HepG2 (cell line): ENCODE data around the gene BICDL2. TPM values are rescaled to one million over a fixed set of nuclear protein-coding genes. Genes with fewer than 3 reads are reported as not detected.

Experiments
- HNRNPL ChIP-seq: fragments of 200-400 bp; formaldehyde crosslinking; IDR thresholded peaks from 2 replicates; pipeline ENCODE4 v1.6.1; 2017; ENCODE audit warnings: mild to moderate bottlenecking, low read depth, low read length
- HOXA3 ChIP-seq: sonication (generic); formaldehyde crosslinking; IDR thresholded peaks from 2 replicates; pipeline ENCODE4 v1.5.0; 2020; ENCODE audit warnings: missing genetic modification reagents
- MIXL1 ChIP-seq: IDR thresholded peaks from 2 replicates; pipeline ENCODE4 v1.6.1; 2016
- NCOA5 ChIP-seq: sonication (generic); formaldehyde crosslinking; IDR thresholded peaks from 2 replicates; pipeline ENCODE4 v1.4.0; 2020; ENCODE audit warnings: missing genetic modification reagents
- PHF21A ChIP-seq: sonication (generic); formaldehyde crosslinking; IDR thresholded peaks from 2 replicates; pipeline ENCODE4 v1.5.0; 2020; ENCODE audit warnings: mild to moderate bottlenecking, missing genetic modification reagents
- RXRA ChIP-seq: sonication (generic); formaldehyde crosslinking; IDR thresholded peaks from 2 replicates; pipeline ENCODE4 v1.5.1; 2020; ENCODE audit warnings: missing genetic modification reagents
- SCMH1 ChIP-seq: sonication (generic); formaldehyde crosslinking; IDR thresholded peaks from 2 replicates; pipeline ENCODE4 v1.9.0; 2021; ENCODE audit warnings: missing genetic modification reagents, mild to moderate bottlenecking, borderline replicate concordance
- ZNF264 ChIP-seq: sonication (generic); formaldehyde crosslinking; IDR thresholded peaks from 2 replicates; pipeline ENCODE4 v1.4.0; 2020; ENCODE audit warnings: missing genetic modification reagents
- ZNF317 ChIP-seq: sonication (generic); formaldehyde crosslinking; IDR thresholded peaks from 2 replicates; pipeline ENCODE4 v1.5.0; 2020; ENCODE audit warnings: mild to moderate bottlenecking, missing genetic modification reagents
- ZNF350 ChIP-seq: sonication (generic); formaldehyde crosslinking; IDR thresholded peaks from 2 replicates; pipeline ENCODE4 v1.4.0; 2020; ENCODE audit warnings: mild to moderate bottlenecking, low read depth, missing genetic modification reagents, borderline replicate concordance
- ZNF543 ChIP-seq: sonication (generic); formaldehyde crosslinking; IDR thresholded peaks from 2 replicates; pipeline ENCODE4 v1.4.0; 2020; ENCODE audit warnings: mild to moderate bottlenecking, missing genetic modification reagents
- polyA plus RNA-seq, 8 experiments: library from polyadenylated mRNA; depleted of rRNA in 3 of 8; stranded (reverse) in 7 of 8; unstranded in 1 of 8; fragments of >200 nt; fragmentation: Illumina TruSeq in 4 of 8; extraction: Trizol in 4 of 8; gene quantifications; 2 replicates each; pipeline versions ENCODE4 v1.2.1 to v1.2.3, GENCODE V29; 2011 to 2016; ENCODE audit warnings: low read depth in 4 of 8, missing spikeins in 1 of 8, mixed read lengths in 1 of 8; ENCODE audit not compliant: insufficient read depth in 1 of 8
- total RNA-seq, 5 experiments: library from RNA; depleted of rRNA; stranded (reverse); fragments of >200 nt; fragmentation: Illumina TruSeq; extraction: Trizol; gene quantifications; 2 replicates each; pipeline ENCODE4 v1.2.3, GENCODE V29; 2016; ENCODE audit warnings: low read depth in 1 of 5
- TF ChIP-seq, protein P1 (sequence below), 2 experiments: sonication (generic) in 1 of 2; formaldehyde crosslinking in 1 of 2; IDR thresholded peaks; 2 replicates each; pipeline versions ENCODE4 v1.4.0 to v1.6.1; 2018 to 2020; ENCODE audit warnings: missing genetic modification reagents in 2 of 2, borderline replicate concordance in 1 of 2, low read depth in 1 of 2, mild to moderate bottlenecking in 1 of 2, missing biosample characterization in 1 of 2
- TF ChIP-seq, protein P2 (sequence below): sonication (generic); formaldehyde crosslinking; IDR thresholded peaks from 2 replicates; pipeline ENCODE4 v1.9.0; 2022; ENCODE audit warnings: missing genetic modification reagents, mild to moderate bottlenecking, borderline replicate concordance
- TF ChIP-seq, protein P3 (sequence below): IDR thresholded peaks from 2 replicates; pipeline ENCODE4 v1.6.1; 2018; ENCODE audit warnings: missing genetic modification reagents, mild to moderate bottlenecking, missing compliant biosample characterization
- TF ChIP-seq, protein P4 (sequence below): sonication (generic); formaldehyde crosslinking; IDR thresholded peaks from 2 replicates; pipeline ENCODE4 v1.4.0; 2020; ENCODE audit warnings: missing genetic modification reagents
- TF ChIP-seq, protein P5 (sequence below): sonication (generic); formaldehyde crosslinking; IDR thresholded peaks from 2 replicates; pipeline ENCODE4 v1.4.0; 2020; ENCODE audit warnings: missing genetic modification reagents
- TF ChIP-seq, protein P6 (sequence below): sonication (generic); formaldehyde crosslinking; IDR thresholded peaks from 2 replicates; pipeline ENCODE4 v1.4.0; 2020; ENCODE audit warnings: missing genetic modification reagents, borderline replicate concordance

BICDL2 gene
- total and polyA plus RNA-seq, 2 of the 13 experiments (the other 11 are each of a cell fraction or from before 2014, with no cell fraction given) = 0.12 TPM; not detected in 1

DNA sequence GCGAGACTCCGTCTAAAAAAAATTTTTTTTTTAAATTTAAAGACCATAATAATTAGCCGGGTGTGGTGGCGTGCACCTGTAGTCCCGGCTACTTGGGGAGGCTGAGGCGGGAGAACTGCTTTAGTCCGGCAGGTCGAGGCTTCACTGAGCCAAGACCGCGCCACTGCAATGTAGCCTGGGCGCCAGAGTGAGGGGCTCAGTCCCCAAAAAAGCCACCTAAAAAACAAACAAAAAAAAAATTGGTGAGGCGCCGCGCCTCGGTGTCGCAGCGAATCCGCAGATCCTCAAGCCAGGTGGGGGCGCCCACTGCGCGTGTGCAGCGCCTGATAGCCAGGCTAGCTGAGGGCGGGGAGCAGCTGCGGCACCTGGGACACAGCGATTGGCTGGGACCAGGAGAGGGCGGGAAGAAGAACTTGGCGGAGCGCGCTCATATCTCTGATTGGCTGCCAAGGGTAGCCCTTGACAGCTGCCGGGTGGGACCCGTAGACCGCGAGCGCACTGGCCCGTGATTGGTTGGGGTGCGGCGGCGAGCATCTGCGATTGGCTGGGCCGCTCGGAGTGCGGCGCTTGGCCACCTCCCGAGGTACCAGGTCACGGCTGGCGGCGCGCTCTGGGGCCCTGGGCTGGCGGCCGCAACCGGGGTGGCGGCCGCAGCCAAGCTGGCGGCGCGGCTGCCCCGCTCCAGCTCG, 33.0 kb downstream of the BICDL2 start (continued):
- TF ChIP-seq, protein P1, sequence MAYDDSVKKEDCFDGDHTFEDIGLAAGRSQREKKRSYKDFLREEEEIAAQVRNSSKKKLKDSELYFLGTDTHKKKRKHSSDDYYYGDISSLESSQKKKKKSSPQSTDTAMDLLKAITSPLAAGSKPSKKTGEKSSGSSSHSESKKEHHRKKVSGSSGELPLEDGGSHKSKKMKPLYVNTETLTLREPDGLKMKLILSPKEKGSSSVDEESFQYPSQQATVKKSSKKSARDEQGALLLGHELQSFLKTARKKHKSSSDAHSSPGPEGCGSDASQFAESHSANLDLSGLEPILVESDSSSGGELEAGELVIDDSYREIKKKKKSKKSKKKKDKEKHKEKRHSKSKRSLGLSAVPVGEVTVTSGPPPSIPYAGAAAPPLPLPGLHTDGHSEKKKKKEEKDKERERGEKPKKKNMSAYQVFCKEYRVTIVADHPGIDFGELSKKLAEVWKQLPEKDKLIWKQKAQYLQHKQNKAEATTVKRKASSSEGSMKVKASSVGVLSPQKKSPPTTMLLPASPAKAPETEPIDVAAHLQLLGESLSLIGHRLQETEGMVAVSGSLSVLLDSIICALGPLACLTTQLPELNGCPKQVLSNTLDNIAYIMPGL (CRISPR knock-in tag; IDR thresholded peaks at IDR 0.05; ENCODE audit: borderline replicate concordance in 1 of 2, low read depth in 1 of 2) = peak; percentile 69 to 86; a peak in 2 of 4 replicates
- TF ChIP-seq SCMH1 (no peak), HNRNPL (0 out of 2 replicates have a peak, but pooled peaks have one; percentile 50), HOXA3 (CRISPR knock-in tag) (peak; percentile 48; the same call in 1 of the 2 replicates), NCOA5 (no peak), ZNF317 (no peak), PHF21A (CRISPR knock-in tag) (peak; percentile 100), RXRA (peak; percentile 58; the same call in 1 of the 2 replicates), ZNF350 (CRISPR knock-in tag) (peak; percentile 62; the same call in 1 of the 2 replicates), ZNF543 (CRISPR knock-in tag) (0 out of 2 replicates have a peak, but pooled peaks have one; percentile 31), ZNF264 (CRISPR knock-in tag) (0 out of 2 replicates have a peak, but pooled peaks have one; percentile 38), MIXL1 (CRISPR knock-in tag) (peak; percentile 38; the same call in 1 of the 2 replicates)
- TF ChIP-seq, protein P2, sequence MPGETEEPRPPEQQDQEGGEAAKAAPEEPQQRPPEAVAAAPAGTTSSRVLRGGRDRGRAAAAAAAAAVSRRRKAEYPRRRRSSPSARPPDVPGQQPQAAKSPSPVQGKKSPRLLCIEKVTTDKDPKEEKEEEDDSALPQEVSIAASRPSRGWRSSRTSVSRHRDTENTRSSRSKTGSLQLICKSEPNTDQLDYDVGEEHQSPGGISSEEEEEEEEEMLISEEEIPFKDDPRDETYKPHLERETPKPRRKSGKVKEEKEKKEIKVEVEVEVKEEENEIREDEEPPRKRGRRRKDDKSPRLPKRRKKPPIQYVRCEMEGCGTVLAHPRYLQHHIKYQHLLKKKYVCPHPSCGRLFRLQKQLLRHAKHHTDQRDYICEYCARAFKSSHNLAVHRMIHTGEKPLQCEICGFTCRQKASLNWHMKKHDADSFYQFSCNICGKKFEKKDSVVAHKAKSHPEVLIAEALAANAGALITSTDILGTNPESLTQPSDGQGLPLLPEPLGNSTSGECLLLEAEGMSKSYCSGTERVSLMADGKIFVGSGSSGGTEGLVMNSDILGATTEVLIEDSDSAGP (CRISPR knock-in tag) = peak; percentile 53; the same call in 1 of the 2 replicates
- TF ChIP-seq, protein P3, sequence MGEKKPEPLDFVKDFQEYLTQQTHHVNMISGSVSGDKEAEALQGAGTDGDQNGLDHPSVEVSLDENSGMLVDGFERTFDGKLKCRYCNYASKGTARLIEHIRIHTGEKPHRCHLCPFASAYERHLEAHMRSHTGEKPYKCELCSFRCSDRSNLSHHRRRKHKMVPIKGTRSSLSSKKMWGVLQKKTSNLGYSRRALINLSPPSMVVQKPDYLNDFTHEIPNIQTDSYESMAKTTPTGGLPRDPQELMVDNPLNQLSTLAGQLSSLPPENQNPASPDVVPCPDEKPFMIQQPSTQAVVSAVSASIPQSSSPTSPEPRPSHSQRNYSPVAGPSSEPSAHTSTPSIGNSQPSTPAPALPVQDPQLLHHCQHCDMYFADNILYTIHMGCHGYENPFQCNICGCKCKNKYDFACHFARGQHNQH (CRISPR knock-in tag) = peak; percentile 68; the same call in 1 of the 2 replicates
- TF ChIP-seq, protein P4, sequence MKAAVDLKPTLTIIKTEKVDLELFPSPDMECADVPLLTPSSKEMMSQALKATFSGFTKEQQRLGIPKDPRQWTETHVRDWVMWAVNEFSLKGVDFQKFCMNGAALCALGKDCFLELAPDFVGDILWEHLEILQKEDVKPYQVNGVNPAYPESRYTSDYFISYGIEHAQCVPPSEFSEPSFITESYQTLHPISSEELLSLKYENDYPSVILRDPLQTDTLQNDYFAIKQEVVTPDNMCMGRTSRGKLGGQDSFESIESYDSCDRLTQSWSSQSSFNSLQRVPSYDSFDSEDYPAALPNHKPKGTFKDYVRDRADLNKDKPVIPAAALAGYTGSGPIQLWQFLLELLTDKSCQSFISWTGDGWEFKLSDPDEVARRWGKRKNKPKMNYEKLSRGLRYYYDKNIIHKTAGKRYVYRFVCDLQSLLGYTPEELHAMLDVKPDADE (CRISPR knock-in tag) = no peak
- TF ChIP-seq, protein P5, sequence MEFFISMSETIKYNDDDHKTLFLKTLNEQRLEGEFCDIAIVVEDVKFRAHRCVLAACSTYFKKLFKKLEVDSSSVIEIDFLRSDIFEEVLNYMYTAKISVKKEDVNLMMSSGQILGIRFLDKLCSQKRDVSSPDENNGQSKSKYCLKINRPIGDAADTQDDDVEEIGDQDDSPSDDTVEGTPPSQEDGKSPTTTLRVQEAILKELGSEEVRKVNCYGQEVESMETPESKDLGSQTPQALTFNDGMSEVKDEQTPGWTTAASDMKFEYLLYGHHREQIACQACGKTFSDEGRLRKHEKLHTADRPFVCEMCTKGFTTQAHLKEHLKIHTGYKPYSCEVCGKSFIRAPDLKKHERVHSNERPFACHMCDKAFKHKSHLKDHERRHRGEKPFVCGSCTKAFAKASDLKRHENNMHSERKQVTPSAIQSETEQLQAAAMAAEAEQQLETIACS (CRISPR knock-in tag) = peak; percentile 67
- TF ChIP-seq, protein P6, sequence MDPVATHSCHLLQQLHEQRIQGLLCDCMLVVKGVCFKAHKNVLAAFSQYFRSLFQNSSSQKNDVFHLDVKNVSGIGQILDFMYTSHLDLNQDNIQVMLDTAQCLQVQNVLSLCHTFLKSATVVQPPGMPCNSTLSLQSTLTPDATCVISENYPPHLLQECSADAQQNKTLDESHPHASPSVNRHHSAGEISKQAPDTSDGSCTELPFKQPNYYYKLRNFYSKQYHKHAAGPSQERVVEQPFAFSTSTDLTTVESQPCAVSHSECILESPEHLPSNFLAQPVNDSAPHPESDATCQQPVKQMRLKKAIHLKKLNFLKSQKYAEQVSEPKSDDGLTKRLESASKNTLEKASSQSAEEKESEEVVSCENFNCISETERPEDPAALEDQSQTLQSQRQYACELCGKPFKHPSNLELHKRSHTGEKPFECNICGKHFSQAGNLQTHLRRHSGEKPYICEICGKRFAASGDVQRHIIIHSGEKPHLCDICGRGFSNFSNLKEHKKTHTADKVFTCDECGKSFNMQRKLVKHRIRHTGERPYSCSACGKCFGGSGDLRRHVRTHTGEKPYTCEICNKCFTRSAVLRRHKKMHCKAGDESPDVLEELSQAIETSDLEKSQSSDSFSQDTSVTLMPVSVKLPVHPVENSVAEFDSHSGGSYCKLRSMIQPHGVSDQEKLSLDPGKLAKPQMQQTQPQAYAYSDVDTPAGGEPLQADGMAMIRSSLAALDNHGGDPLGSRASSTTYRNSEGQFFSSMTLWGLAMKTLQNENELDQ = no peak
